ENCODE measurements around the gene GFER.
A peak's percentile ranks its signal among the peaks of the same experiment; 100 is the strongest.

The GFER gene

DNA sequence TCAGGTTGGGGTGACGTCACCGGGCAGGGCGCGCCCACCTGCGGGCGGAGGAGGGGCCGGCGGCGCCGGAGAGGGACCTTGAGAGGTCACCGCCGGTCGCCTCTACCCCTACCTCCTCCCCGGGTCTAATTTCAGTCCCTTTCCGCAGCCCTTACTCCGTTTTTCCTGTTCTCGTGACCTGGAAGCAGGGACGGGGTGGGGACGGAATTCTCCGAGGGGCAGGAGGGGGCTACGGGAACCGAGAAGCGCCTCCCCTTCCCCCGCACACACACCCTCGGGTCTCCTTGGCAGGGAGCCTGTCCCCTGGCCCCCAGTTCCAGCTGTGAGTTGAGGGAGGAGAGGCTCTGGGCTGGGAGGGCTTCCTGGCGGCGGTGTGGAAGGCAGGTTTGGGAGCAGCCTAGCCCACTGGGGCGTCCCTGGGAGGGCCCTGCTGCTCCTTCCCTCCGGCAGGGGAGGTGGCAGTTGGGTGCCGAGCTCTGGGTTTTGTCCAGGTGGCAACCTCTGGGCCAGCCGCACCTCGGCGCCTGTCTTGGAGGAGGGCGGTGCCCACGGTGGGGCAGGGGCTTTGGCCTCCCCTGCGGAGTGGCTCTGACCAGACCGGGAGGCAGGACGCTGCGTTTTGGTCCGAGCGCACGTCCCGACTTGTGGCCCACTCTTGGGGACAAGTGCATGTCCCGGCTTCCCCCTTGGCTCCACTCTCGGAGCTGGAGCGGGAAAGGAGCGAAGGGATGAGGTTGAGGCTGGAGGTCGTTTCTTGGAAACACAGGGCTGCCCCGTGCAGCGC lies 6.5 kb downstream of the GFER start (continued):
- TF ChIP-seq KLF1 (tag by site-specific recombination; IDR thresholded peaks at IDR 0.05) (peak; percentile 87), ZNF585B (tag by site-specific recombination; IDR thresholded peaks at IDR 0.05) (no peak), ZNF16 (tag by site-specific recombination; IDR thresholded peaks at IDR 0.05; ENCODE audit: low read depth) (no peak), ZBTB21 (tag by site-specific recombination; IDR thresholded peaks at IDR 0.05) (peak; percentile 21; the same call in 1 of the 2 replicates), ZSCAN16 (tag by site-specific recombination; IDR thresholded peaks at IDR 0.05) (no peak), ZNF366 (tag by site-specific recombination; conservative IDR thresholded peaks at IDR 0.05) (no peak; the same call in 1 of the 2 replicates), ZNF112 (tag by site-specific recombination; IDR thresholded peaks at IDR 0.05) (no peak), ZNF48 (tag by site-specific recombination; IDR thresholded peaks at IDR 0.05) (no peak), ZNF2 (tag by site-specific recombination; IDR thresholded peaks at IDR 0.05) (no peak), KLF9 (tag by site-specific recombination; IDR thresholded peaks at IDR 0.05; ENCODE audit: low read depth) (peak; percentile 90), ZNF596 (tag by site-specific recombination; IDR thresholded peaks at IDR 0.05) (no peak), REPIN1 (tag by site-specific recombination; IDR thresholded peaks at IDR 0.05; ENCODE audit: low read depth) (no peak), ZNF521 (tag by site-specific recombination; IDR thresholded peaks at IDR 0.05) (no peak), KLF10 (tag by site-specific recombination; IDR thresholded peaks at IDR 0.05) (peak; percentile 72), ZNF302 (tag by site-specific recombination; IDR thresholded peaks at IDR 0.05; ENCODE audit: low read depth) (no peak), ZBTB48 (tag by site-specific recombination; IDR thresholded peaks at IDR 0.05) (0 out of 2 replicates have a peak, but pooled peaks have one; percentile 27)
- TF ChIP-seq, protein P1, sequence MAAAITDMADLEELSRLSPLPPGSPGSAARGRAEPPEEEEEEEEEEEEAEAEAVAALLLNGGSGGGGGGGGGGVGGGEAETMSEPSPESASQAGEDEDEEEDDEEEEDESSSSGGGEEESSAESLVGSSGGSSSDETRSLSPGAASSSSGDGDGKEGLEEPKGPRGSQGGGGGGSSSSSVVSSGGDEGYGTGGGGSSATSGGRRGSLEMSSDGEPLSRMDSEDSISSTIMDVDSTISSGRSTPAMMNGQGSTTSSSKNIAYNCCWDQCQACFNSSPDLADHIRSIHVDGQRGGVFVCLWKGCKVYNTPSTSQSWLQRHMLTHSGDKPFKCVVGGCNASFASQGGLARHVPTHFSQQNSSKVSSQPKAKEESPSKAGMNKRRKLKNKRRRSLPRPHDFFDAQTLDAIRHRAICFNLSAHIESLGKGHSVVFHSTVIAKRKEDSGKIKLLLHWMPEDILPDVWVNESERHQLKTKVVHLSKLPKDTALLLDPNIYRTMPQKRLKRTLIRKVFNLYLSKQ (tag by site-specific recombination; IDR thresholded peaks at IDR 0.05; ENCODE audit: borderline replicate concordance): no peak
- TF ChIP-seq, protein P2, sequence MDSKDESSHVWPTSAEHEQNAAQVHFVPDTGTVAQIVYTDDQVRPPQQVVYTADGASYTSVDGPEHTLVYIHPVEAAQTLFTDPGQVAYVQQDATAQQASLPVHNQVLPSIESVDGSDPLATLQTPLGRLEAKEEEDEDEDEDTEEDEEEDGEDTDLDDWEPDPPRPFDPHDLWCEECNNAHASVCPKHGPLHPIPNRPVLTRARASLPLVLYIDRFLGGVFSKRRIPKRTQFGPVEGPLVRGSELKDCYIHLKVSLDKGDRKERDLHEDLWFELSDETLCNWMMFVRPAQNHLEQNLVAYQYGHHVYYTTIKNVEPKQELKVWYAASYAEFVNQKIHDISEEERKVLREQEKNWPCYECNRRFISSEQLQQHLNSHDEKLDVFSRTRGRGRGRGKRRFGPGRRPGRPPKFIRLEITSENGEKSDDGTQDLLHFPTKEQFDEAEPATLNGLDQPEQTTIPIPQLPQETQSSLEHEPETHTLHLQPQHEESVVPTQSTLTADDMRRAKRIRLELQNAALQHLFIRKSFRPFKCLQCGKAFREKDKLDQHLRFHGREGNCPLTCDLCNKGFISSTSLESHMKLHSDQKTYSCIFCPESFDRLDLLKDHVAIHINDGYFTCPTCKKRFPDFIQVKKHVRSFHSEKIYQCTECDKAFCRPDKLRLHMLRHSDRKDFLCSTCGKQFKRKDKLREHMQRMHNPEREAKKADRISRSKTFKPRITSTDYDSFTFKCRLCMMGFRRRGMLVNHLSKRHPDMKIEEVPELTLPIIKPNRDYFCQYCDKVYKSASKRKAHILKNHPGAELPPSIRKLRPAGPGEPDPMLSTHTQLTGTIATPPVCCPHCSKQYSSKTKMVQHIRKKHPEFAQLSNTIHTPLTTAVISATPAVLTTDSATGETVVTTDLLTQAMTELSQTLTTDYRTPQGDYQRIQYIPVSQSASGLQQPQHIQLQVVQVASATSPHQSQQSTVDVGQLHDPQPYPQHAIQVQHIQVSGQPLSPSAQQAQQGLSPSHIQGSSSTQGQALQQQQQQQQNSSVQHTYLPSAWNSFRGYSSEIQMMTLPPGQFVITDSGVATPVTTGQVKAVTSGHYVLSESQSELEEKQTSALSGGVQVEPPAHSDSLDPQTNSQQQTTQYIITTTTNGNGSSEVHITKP (tag by site-specific recombination; IDR thresholded peaks at IDR 0.05): peak; percentile 97
- TF ChIP-seq, protein P3, sequence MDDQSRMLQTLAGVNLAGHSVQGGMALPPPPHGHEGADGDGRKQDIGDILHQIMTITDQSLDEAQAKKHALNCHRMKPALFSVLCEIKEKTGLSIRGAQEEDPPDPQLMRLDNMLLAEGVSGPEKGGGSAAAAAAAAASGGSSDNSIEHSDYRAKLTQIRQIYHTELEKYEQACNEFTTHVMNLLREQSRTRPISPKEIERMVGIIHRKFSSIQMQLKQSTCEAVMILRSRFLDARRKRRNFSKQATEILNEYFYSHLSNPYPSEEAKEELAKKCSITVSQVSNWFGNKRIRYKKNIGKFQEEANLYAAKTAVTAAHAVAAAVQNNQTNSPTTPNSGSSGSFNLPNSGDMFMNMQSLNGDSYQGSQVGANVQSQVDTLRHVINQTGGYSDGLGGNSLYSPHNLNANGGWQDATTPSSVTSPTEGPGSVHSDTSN (CRISPR knock-in tag; IDR thresholded peaks at IDR 0.05): 0 out of 2 replicates have a peak, but pooled peaks have one; percentile 43
- TF ChIP-seq, protein P4, sequence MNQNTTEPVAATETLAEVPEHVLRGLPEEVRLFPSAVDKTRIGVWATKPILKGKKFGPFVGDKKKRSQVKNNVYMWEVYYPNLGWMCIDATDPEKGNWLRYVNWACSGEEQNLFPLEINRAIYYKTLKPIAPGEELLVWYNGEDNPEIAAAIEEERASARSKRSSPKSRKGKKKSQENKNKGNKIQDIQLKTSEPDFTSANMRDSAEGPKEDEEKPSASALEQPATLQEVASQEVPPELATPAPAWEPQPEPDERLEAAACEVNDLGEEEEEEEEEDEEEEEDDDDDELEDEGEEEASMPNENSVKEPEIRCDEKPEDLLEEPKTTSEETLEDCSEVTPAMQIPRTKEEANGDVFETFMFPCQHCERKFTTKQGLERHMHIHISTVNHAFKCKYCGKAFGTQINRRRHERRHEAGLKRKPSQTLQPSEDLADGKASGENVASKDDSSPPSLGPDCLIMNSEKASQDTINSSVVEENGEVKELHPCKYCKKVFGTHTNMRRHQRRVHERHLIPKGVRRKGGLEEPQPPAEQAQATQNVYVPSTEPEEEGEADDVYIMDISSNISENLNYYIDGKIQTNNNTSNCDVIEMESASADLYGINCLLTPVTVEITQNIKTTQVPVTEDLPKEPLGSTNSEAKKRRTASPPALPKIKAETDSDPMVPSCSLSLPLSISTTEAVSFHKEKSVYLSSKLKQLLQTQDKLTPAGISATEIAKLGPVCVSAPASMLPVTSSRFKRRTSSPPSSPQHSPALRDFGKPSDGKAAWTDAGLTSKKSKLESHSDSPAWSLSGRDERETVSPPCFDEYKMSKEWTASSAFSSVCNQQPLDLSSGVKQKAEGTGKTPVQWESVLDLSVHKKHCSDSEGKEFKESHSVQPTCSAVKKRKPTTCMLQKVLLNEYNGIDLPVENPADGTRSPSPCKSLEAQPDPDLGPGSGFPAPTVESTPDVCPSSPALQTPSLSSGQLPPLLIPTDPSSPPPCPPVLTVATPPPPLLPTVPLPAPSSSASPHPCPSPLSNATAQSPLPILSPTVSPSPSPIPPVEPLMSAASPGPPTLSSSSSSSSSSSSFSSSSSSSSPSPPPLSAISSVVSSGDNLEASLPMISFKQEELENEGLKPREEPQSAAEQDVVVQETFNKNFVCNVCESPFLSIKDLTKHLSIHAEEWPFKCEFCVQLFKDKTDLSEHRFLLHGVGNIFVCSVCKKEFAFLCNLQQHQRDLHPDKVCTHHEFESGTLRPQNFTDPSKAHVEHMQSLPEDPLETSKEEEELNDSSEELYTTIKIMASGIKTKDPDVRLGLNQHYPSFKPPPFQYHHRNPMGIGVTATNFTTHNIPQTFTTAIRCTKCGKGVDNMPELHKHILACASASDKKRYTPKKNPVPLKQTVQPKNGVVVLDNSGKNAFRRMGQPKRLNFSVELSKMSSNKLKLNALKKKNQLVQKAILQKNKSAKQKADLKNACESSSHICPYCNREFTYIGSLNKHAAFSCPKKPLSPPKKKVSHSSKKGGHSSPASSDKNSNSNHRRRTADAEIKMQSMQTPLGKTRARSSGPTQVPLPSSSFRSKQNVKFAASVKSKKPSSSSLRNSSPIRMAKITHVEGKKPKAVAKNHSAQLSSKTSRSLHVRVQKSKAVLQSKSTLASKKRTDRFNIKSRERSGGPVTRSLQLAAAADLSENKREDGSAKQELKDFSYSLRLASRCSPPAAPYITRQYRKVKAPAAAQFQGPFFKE (tag by site-specific recombination; IDR thresholded peaks at IDR 0.05; ENCODE audit: borderline replicate concordance): no peak
- TF ChIP-seq, protein P5, sequence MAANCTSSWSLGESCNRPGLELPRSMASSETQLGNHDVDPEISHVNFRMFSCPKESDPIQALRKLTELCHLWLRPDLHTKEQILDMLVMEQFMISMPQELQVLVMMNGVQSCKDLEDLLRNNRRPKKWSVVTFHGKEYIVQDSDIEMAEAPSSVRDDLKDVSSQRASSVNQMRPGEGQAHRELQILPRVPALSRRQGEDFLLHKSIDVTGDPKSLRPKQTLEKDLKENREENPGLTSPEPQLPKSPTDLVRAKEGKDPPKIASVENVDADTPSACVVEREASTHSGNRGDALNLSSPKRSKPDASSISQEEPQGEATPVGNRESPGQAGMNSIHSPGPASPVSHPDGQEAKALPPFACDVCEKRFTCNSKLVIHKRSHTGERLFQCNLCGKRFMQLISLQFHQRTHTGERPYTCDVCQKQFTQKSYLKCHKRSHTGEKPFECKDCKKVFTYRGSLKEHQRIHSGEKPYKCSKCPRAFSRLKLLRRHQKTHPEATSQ (tag by site-specific recombination; IDR thresholded peaks at IDR 0.05): no peak
- TF ChIP-seq, protein P6, sequence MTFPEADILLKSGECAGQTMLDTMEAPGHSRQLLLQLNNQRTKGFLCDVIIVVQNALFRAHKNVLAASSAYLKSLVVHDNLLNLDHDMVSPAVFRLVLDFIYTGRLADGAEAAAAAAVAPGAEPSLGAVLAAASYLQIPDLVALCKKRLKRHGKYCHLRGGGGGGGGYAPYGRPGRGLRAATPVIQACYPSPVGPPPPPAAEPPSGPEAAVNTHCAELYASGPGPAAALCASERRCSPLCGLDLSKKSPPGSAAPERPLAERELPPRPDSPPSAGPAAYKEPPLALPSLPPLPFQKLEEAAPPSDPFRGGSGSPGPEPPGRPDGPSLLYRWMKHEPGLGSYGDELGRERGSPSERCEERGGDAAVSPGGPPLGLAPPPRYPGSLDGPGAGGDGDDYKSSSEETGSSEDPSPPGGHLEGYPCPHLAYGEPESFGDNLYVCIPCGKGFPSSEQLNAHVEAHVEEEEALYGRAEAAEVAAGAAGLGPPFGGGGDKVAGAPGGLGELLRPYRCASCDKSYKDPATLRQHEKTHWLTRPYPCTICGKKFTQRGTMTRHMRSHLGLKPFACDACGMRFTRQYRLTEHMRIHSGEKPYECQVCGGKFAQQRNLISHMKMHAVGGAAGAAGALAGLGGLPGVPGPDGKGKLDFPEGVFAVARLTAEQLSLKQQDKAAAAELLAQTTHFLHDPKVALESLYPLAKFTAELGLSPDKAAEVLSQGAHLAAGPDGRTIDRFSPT (tag by site-specific recombination; IDR thresholded peaks at IDR 0.05): peak; percentile 58; the same call in 1 of the 2 replicates
